Measurements from ENCODE around the gene C3orf20.
"Not testable (repeated sequence)": the region's sequence is repeated elsewhere in the genome, so short reads cannot be mapped to it uniquely, and the experiment has no call there.

DNA sequence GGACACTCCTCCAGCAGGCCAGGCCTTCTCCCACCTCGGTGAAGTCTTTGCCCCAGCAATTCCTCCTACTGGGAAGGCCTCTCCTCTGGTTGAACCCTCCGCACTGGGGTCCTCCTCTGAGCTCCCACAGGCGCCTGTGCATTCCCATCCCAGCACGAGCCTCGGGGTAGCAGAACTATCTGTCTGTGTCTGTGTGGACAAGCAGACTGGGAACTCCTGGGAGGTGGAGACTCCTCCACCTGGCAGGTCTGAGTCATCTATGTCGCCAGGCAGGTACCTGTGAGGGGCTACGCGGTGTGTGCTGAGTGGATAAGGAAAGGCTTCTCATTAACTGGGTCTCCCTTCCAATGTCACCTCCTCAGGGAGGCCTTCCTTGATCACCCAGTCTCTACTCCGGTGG lies 134.7 kb downstream of the C3orf20 start:
- TF ChIP-seq EZH2 (IDR thresholded peaks at IDR 0.05; ENCODE audit: borderline replicate concordance, insufficient read depth, low read depth, low read length, poor library complexity, severe bottlenecking) = not testable (repeated sequence)
- TF ChIP-seq, protein P1, sequence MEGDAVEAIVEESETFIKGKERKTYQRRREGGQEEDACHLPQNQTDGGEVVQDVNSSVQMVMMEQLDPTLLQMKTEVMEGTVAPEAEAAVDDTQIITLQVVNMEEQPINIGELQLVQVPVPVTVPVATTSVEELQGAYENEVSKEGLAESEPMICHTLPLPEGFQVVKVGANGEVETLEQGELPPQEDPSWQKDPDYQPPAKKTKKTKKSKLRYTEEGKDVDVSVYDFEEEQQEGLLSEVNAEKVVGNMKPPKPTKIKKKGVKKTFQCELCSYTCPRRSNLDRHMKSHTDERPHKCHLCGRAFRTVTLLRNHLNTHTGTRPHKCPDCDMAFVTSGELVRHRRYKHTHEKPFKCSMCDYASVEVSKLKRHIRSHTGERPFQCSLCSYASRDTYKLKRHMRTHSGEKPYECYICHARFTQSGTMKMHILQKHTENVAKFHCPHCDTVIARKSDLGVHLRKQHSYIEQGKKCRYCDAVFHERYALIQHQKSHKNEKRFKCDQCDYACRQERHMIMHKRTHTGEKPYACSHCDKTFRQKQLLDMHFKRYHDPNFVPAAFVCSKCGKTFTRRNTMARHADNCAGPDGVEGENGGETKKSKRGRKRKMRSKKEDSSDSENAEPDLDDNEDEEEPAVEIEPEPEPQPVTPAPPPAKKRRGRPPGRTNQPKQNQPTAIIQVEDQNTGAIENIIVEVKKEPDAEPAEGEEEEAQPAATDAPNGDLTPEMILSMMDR (IDR thresholded peaks at IDR 0.05) = not testable (repeated sequence)
